NCI-H748 (cell line): ENCODE measurements around the gene SLC1A2.
A peak's percentile ranks its signal among the peaks of the same experiment; 100 is the strongest.

Experiments
- DNase-seq: peaks from one replicate; lab custom pipeline; 2025; ENCODE audit not compliant: unreplicated experiment; lab: John Stamatoyannopoulos, UW

SLC1A2 gene

DNA sequence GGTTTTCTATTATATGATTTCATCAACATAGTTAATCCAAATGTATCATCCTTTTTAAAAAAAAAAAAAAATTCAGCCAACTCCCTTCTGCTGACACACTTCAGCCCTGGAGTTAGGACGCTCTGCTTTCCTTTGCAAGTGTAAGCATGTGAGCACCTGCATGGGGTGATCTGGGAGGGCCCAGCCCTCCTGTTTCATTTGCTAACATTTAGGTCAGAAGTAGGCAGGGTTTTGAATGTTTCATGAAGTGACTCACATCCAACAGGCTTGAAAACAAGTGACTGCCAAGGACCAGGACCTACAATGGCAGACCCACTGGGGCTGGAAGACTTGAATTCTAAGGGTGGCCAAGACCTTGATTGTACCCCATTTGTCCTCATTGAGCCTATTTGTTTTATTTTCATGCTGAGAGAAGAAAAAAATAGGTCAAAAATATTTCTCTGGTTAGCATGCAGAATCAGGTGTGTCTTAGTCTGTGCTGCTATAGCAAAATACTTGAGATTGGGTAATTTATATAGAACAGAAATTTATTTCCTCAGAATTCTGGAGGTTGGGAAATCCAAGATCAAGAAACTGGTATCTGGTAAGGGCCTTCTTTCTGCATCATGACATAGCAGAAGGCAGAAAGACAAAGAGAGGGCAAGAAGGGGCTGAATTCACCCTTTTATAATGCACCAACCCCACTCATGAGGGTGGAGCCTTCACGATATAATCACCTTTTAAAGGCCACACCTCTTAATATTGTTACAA lies 142.8 kb downstream of the SLC1A2 start:
- DNase-seq: no peak

DNA sequence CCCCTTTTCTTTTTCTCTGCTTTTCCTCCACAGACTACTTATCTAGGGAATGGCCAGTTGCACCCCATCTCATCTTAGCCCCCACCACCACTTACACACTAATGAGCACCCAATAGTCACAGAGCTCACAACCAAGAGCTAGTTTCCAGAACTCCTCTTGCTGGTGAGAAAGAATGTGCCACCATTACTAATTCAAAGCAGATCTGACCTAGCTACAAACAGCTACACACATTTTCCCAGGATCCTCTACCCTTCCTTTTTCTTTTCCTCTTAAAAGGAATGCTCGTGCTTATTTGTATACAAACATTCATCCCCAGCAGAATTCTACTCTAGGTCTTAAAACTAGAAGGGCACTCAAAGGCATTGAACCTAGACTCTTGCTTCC lies 143.6 kb downstream of the SLC1A2 start:
- no peak for DNase-seq

DNA sequence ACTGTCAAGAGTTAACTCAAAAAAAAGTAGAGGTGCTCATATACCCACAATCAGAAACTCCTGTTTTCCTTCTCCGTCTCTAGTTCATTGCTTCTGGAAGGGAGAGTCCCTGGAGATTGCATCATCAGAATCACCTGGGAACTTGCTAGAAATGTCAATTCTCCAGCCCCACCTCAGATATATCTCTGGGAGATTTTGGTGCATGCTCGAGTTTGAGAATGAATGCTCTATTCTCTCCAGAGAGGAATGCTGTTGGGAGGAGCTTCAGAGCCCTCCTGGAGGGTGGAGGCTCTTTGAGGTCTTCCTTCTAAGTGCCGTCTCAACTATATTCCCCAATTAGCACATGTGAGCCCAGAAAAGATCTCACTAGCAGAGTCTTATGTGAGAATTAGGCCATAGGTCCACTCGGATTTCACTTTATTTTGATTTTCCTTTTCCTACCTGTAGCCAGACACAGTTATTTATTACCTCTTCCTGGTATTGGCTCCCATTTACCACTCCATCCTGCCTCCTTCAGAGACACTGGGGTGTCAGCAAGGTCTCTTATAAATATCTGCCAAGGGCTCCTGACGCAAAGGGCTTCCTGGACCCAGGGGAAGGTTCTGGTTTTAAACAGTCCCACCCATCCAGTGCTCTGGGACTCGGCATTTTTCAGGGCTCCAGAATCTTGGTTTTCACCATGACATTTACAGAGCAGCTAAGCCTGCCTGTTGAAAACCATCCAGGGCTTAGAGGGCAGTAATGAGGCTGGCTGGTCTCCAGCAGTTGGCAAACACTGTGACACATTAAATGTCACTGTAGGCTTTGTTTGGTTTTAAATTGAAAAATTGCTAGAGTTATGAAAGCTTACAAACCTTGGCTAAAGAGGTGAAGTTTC lies 144.2 kb downstream of the SLC1A2 start:
- peak; percentile 72 for DNase-seq

DNA sequence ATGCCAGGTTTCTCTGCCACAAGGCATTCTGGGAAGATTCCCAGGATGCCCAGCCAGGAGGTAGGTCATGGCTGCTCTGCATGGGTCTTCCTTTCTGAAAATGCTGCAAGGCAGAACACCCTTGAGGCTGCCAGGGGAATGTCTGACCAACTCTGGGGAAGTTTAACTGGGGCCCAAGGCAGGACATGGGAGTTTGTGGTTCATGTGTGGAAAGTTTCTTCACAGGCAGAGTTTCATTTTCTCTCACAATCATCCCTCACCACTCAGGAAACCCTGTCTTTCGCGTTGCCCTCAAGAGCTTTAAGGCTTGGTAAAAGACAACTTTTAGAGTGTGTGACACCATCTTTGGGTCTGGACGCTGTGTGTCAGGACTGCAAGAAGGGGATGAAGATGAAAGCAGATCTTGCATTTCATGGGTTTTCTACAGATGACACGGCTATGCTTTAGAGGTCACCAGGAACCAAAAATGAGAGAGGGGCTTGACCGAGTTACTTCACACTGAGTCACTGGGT lies 146.9 kb downstream of the SLC1A2 start:
- no peak for DNase-seq

DNA sequence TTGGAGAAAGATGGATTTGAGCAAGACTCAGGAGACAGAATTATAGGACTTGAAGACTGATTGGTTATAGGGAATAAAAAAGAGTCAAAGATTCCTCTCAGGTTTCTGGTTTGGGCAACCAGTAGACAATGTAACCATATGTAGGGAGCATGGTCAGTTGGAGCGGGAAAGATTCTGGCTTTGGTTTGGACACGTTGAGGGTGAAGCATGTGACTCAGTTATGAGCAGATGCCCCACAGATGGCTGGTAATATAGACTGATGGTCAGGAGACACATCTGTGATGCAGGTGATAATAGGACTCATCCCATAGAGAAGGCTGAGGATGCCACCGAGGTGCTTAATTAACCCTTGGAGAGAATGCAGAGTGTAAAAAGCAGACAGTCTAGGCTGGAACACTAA lies 148.3 kb downstream of the SLC1A2 start:
- no peak for DNase-seq

DNA sequence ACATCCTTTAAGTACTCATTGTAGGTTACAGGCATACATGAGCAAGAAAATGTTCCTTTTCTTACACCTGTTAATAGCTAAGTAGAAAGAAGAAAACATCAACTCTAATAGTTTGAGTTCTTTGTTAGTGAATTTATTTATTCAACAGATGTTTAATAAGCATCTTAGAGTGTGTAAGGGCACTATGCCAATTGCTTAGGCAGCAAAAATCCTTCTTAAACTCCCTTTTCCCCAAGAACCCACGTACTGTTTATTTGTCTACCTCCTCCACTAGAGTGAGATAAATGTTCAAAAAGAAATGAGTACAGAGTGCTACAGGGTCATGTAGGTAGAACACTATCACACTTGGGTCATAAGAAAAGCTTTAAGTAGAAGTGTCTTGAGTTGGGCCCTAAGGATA lies 149.0 kb downstream of the SLC1A2 start:
- DNase-seq: no peak

DNA sequence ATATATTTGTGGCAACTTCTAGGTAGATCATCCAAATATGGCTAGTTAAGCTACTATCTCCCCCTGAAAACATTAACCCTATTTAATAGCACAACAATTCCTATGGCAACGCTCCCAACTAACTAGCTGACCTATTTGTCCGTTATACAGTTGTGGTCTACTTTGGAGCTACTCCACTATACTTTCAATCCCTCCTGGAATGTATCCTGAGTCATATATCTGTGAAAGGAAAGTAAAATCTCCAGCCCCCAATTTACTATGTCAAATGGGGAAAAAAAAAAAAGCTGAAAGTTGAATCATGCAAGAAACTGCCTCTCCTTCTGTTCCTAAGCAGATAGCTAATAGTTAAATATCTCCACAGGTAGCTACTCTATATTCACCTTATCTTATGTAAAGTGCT lies 151.9 kb downstream of the SLC1A2 start:
- DNase-seq: no peak

DNA sequence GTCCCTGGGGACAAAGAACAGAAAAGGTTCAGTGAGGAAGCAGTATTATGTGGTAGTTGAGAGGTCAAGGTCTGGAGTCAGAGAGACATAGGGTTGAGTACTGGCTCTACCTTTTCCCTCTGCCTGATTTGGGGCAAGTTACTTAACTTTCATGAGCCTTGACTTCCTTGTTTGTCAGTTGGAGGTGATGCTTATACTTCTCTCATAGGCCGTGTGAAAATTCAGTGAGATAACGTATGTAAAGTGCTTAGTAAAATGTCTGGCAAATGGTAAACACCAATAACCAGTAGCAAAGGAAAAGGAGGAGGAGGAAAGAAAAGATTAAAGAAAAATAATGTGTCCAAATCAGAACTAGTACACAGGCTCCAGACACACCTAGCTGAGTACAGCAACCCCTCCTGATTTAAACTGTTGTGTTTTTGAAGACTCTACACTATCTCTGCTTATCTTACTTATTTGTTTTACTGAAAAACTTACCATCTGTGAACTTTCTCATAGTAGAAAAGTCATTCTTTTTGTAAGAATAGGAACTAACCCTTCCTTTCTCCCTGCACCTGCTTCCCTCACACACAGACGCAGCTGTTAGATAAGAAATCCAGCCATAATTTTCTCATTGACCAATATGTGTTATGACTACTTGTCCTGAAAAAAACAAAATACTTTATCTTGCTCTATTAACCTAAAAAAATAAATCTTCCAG lies 153.5 kb downstream of the SLC1A2 start:
- no peak for DNase-seq

DNA sequence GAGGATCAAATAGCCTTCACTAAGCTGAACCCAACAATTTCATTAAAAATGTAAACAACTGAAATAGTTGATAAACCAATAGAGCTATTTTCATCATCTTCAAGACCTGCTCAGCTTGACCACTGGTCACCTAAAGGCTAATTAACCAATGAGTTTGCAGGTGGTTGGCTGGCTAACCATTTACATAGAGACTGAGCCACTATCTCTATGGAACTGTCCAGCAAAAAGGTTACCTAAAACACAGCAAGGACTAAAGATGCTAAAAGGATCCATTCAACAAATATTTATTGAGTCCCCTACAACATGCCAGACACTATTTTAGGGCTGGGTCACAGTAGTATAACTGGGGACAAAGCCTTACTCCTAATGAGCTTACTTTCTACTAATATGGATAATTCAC lies 156.6 kb downstream of the SLC1A2 start:
- DNase-seq: peak; percentile 33

DNA sequence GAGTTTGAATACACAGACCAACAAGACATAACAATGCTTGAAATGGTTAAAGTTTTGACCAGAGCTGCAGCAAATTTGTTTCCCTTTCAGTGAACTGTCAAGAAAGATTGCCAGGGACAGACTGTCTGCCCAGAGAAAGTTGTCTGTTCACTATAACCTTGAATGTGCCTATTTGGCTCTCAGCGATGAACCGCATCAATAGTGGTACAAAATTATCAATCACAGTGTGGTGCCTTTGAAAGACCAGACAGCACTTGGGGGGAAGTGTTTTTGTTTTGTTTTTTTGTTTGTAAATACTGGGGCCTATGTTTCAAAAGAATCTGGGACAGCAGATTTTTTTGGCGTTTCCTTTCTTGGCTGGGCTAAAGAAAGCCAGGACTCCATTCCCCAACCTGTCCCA lies 157.3 kb downstream of the SLC1A2 start:
- no peak for DNase-seq

DNA sequence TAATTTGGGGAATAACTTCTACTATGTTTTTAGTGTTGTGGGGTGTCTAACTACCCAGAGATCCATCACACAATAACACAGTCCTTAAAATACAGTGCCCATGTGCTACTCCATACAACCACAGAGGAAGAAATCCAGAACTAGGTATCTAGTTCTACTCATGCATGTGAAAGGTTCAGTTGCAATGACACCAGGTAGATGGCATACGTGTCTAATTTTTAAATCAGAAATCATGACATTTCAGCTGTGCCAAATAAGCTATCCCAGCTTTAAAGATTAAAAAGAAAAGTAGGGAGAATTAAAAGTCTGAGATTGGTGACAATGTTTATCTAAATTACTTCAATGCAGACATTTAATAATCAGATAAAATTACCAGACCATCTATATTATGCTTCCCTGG lies 158.2 kb downstream of the SLC1A2 start:
- DNase-seq: peak; percentile 11

DNA sequence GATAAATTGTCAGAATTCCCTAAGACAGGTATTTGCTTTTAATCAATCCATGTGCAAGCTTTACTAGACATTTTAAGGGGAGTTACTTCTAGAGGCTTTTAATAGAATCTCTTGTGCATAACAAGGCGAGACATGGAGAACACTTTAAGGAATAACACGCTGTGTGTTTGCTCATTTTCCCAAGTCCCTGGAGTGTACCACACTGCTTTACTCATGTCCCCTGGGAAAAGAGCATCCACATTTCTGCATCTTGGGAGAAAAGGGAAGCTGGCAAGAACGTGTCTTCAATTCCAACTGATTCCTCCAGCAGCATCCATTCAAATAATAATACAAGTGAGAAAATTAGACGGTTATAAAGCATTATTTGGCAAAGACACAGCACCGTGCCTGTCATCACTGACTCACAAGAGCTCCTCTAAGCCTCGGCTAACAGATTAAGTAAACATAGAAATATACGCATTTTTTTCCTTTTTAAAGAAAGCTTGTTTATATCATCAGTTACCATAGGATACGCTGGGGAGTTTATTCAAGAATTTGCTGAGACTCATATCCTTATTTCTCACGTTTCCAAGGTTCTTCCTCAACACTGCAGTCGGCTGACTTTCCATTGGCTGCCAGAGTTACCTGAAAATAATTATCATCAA lies 158.9 kb downstream of the SLC1A2 start:
- no peak for DNase-seq

DNA sequence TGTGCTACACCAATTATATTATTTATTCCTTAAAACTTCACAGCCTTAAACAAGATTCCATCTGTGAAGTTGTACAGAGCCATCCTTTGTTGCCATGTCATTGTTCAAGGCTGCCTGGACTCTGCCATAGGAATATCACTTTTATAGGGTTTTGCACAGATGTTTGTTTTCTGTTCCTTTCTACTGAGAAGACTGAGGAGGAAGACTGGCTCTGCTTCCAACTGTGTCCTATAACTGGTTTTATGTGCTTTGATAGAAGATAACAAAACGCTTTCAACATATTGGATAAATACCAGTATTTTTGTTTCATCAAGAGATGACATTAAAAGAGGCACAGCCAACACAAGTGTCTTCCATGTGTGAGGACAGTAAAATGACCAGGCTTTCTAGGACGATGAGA lies 159.8 kb downstream of the SLC1A2 start:
- no peak for DNase-seq

DNA sequence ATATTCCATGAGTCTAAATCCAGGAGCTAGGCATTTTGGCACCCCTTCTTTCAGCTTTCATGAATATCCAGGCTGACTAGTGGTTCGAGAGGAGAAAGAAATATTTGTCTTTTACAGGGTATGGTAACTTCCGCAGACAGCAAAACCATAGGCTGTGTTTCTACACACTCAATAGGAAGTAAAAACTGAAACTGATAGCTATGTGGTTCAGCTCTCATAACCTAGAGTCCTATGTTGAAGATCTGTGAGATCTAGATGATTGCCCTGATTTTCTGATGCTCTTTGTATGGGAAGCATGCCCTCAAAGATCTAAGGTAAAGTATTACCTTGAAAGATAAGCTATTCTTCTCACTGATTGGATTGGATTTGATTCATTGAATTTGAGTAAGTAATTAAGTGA lies 162.1 kb downstream of the SLC1A2 start:
- DNase-seq: no peak

DNA sequence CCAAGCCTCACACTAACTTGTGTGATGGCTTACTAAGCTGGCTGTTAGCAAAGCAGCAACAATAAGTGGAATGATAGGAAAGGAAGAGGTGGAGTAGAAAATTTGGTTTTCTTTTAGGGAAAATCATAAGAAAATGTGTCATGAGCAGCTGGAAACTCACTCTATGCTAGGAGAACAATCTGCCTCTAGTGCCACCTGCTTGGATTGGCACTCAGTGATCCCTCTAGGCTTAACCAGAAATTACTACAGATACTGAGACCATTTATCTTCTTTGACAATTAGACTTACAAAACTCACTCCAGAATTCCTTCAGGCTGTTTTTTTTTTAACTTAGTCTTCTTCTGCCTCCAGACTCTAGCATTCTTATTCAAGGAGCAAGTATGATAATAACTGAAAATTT lies 163.1 kb downstream of the SLC1A2 start:
- DNase-seq: no peak

DNA sequence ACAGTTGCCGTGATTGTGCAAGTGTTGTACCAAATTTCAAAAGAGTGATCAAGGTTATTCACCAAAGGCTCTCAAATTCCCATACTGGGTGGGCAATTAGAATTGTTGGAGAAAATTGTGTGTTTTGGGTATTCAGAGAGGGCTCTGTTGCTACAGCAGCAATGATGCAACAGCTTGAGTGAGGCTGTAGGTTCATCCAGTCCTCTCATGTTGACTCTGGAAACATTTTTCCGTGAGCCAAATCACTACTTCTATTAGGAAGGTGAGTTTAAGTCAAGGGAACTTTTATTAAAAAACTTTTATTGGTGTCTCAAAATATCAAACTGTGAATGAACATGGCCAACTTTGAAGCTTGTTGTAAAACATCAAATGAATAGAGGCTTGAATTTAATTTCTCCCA lies 163.8 kb downstream of the SLC1A2 start:
- DNase-seq: no peak

DNA sequence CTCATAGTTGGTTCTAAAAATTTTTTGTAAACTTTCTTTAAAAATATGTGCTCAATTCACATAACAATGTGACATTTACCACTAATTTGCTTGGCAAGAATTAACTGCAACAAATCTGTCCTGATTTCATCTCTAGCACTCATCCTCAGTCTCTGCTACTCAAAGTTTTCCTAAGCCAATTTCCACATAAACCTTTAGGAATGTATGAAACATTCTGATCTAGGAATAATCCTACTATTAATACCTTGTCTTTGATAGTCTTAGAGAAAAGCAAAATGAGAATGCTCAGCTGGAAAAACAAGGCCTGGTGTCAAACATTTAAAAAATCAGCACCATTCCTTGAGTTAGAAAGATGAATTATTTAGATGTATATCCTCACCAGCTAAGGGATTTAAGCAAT lies 166.1 kb downstream of the SLC1A2 start:
- no peak for DNase-seq

DNA sequence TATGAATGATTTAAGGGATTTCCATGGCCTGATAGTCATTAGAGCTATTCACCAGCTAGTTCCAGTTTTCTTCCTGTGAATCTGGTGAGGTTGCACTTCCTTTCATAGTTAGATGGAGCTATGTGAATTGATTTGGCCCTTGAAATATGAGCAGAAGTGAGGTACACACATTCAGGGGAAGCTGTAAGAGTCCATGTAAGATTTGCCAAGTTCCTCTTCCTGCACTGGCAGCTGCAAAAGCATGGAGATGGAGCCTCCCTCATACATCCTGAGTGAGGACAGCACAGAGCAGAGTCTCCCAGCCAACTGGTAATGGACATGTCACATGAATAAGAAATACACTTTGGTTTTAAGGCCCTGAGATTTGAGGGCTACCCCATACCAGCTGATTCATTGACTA lies 168.7 kb downstream of the SLC1A2 start:
- DNase-seq: no peak

DNA sequence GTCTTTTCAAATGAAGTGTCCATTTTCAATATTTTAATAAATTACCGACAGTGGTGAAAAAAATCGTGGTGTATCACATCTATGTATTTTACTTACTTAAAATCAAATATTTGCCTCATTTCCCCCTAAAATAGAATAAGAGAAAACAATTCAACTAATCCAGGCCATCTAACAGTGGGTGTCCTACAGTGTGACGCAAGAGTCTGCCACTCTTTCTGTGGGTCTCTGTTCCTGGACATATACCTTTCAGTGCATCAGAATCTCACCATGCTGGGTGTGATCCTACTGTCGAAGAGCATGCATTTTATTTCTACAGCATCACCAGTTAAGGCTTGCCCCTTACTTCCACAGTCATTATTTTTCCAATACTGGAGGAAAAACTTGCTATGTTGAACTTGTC lies 169.2 kb downstream of the SLC1A2 start:
- DNase-seq: no peak

DNA sequence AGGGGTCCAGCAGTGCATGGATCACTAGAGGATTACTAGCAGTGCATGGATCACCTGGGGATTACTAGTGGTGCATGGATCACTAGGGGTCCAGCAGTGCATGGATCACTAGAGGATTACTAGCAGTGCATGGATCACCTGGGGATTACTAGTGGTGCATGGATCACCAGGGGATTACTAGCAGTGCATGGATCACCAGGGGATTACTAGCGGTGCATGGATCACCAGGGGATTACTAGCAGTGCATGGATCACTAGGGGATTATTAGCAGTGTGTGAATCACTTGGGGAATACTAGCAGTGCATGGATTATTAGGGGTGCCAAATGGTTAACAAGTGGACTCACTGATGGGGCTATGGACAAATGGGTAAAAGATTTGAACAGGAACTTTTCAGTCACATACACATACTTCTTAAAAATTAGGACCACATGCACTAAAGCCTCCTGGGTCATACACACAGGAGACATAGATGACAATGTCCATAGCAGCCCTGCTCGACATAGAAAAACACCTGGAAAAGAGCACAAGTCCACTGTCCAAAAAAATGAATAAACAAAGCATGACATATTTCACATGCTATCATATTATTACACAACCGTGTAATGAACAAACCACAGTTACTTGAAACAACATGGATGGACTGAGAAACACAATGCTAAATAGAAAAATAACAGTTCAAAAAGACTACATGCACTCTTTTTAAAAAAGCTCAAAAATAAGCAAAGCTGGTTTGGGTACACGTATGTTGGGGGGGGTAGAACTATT lies 170.6 kb downstream of the SLC1A2 start:
- no peak for DNase-seq
